Measurements from ENCODE around the gene DSTYK.
"Not testable (repeated sequence)": the region's sequence is repeated elsewhere in the genome, so short reads cannot be mapped to it uniquely, and the experiment has no call there.

The DSTYK gene

GRCh38 chr1:205169248-205169647 lies 42.3 kb downstream of the DSTYK start:
- DNase-seq: no peak

- no peak for DNase-seq
Measured at GRCh38 chr1:205168291-205168690, 43.2 kb downstream of the DSTYK start.

- DNase-seq: no peak
Measured at GRCh38 chr1:205162301-205162700, 49.2 kb downstream of the DSTYK start.

GRCh38 chr1:205161076-205161475 lies 50.4 kb downstream of the DSTYK start:
- DNase-seq: no peak

GRCh38 chr1:205158048-205158616 lies 53.4 kb downstream of the DSTYK start:
- no peak for DNase-seq

- DNase-seq: not testable (repeated sequence)
Measured at GRCh38 chr1:205155665-205156377, 55.7 kb downstream of the DSTYK start.

- DNase-seq: no peak
Measured at GRCh38 chr1:205152505-205152904, 59.0 kb downstream of the DSTYK start.

GRCh38 chr1:205150651-205151428 lies 60.7 kb downstream of the DSTYK start:
- no peak for DNase-seq

GRCh38 chr1:205147191-205147835 lies 64.2 kb downstream of the DSTYK start:
- no peak for DNase-seq

- no peak for DNase-seq
Measured at GRCh38 chr1:205144751-205145150, 66.8 kb downstream of the DSTYK start.

GRCh38 chr1:205144046-205144720 lies 67.3 kb downstream of the DSTYK start:
- DNase-seq: no peak

GRCh38 chr1:205142102-205142469 lies 69.4 kb downstream of the DSTYK start:
- DNase-seq: no peak

GRCh38 chr1:205141236-205142101 lies 70.0 kb downstream of the DSTYK start:
- DNase-seq: peak; percentile 78

- no peak for DNase-seq
Measured at GRCh38 chr1:205140113-205140512, 71.4 kb downstream of the DSTYK start.

GRCh38 chr1:205137901-205138300 lies 73.6 kb downstream of the DSTYK start:
- no peak for DNase-seq

GRCh38 chr1:205133287-205133686 lies 78.2 kb downstream of the DSTYK start:
- no peak for DNase-seq

- DNase-seq: no peak
Measured at GRCh38 chr1:205129447-205130029, 82.0 kb downstream of the DSTYK start.

- no peak for DNase-seq
Measured at GRCh38 chr1:205128050-205128449, 83.5 kb downstream of the DSTYK start.

GRCh38 chr1:205127646-205128045 lies 83.9 kb downstream of the DSTYK start:
- DNase-seq: no peak

- no peak for DNase-seq
Measured at GRCh38 chr1:205124726-205125125, 86.8 kb downstream of the DSTYK start.

- no peak for DNase-seq
Measured at GRCh38 chr1:205122489-205122882, 89.0 kb downstream of the DSTYK start.

Data from DMS153 (cell line).